ENCODE measurements around the gene CASP10. TPM values are rescaled to one million over a fixed set of nuclear protein-coding genes. Genes with fewer than 3 reads are reported as not detected.

The CASP10 gene
- total and polyA plus RNA-seq, 9 of the 15 experiments (the other 6 are each of a cell fraction or from before 2014, with no cell fraction given) = 7.1 to 20.4 (median 10.8) TPM

- TF ChIP-seq REST (IDR thresholded peaks at IDR 0.05; ENCODE audit: borderline replicate concordance) (peak; percentile 7; the same call in 1 of the 2 replicates), REST (CRISPR knock-in tag; IDR thresholded peaks at IDR 0.05; ENCODE audit: low read depth) (no peak), ZBTB34 (CRISPR knock-in tag; IDR thresholded peaks at IDR 0.05) (no peak), NCOR1 (IDR thresholded peaks at IDR 0.05) (peak; percentile 38; the same call in 1 of the 2 replicates), MED1 (CRISPR knock-in tag; IDR thresholded peaks at IDR 0.05; ENCODE audit: borderline replicate concordance) (no peak), PBX2 (CRISPR knock-in tag; IDR thresholded peaks at IDR 0.05; ENCODE audit: low read depth) (no peak), PBX2 (tag; conservative IDR thresholded peaks at IDR 0.05; ENCODE audit: low read depth) (0 out of 2 replicates have a peak, but pooled peaks have one; percentile 5), ZNF511 (CRISPR knock-in tag; IDR thresholded peaks at IDR 0.05) (no peak), ZNF263 (CRISPR knock-in tag; IDR thresholded peaks at IDR 0.05; ENCODE audit: borderline replicate concordance) (no peak), DNMT1 (IDR thresholded peaks at IDR 0.05) (no peak)
Measured at GRCh38 chr2:201258666-201259615, 76.0 kb downstream of the CASP10 start (continued).

All from K562 (cell line).